SH-SY5Y (cell line): ENCODE data around the gene KRT4.

ENCODE experiments used
- GATA2 ChIP-seq: IDR thresholded peaks from 2 replicates; pipeline ENCODE4 v1.6.1; 2011; ENCODE audit warnings: mild to moderate bottlenecking, low read depth, low read length
- GATA3 ChIP-seq: IDR thresholded peaks from 2 replicates; pipeline ENCODE4 v1.6.1; 2011; ENCODE audit warnings: low read depth, mild to moderate bottlenecking, low read length, moderate library complexity

GRCh38 chr12:52844386-52844785, 30.5 kb upstream of the KRT4 start:
- TF ChIP-seq GATA2 (no peak), GATA3 (no peak)
